Measurements from ENCODE around the gene RFX3.

The RFX3 gene

GRCh38 chr9:3534614-3535404 lies 9.0 kb upstream of the RFX3 start:
- H3K79me1 ChIP-seq (ENCODE audit: low read depth, low read length) = no peaks in the 10 kb centered on the region
- no peak overlapping the region for H2BK5ac ChIP-seq (ENCODE audit: low read length)
- H2BK15ac ChIP-seq (ENCODE audit: low read length) = no peak overlapping the region
- no peak overlapping the region for H2BK120ac ChIP-seq (ENCODE audit: low read depth, low read length)
- H3K36me3 ChIP-seq (replicated peaks in 1 of 2; ENCODE audit: control insufficient read depth in 2 of 2, insufficient read depth in 2 of 2, low read length in 2 of 2) = peaks cover 0 to 16% of the 10 kb centered on the region in 2 donors
- H3K27me3 ChIP-seq (ENCODE audit: control insufficient read depth in 3 of 3, insufficient read depth in 3 of 3, low read depth in 1 of 3, low read length in 3 of 3) = no peaks in the 10 kb centered on the region
- no peak overlapping the region for H3K27ac ChIP-seq (replicated peaks; ENCODE audit: low read length)
- no peaks in the 10 kb centered on the region for H3K4me1 ChIP-seq (ENCODE audit: control insufficient read depth in 2 of 2, insufficient read depth in 1 of 2, low read depth in 1 of 2, low read length in 2 of 2)
- H3K23ac ChIP-seq (ENCODE audit: low read depth, low read length, poor library complexity) = no peak overlapping the region
- H2BK12ac ChIP-seq (ENCODE audit: low read length) = no peak overlapping the region
- no peak overlapping the region for H2AFZ ChIP-seq (ENCODE audit: low read length)
- H4K91ac ChIP-seq (ENCODE audit: low read depth, low read length, poor library complexity) = no peak overlapping the region
- no peak overlapping the region for H3K4me2 ChIP-seq (ENCODE audit: insufficient read depth, low read length, poor library complexity, severe bottlenecking)
- no peak for DNase-seq (ENCODE audit: low spot score)
- no peak overlapping the region for H3K18ac ChIP-seq (ENCODE audit: low read length)
- H3K4me3 ChIP-seq (ENCODE audit: low read length in 2 of 2) = no peak overlapping the region
- no peak overlapping the region for H3K14ac ChIP-seq (ENCODE audit: low read length)
- H2AK5ac ChIP-seq (ENCODE audit: low read depth, low read length) = no peak overlapping the region
- 100% methylated on average over 2 of the region's 6 CpGs; no CpG with 5 or more reads in 1 of the 2 donors for WGBS, 2 donors (ENCODE audit: extremely low coverage in 2 of 2, insufficient read length in 2 of 2, insufficient replicate concordance in 1 of 2)
- H3K4ac ChIP-seq (ENCODE audit: low read length) = no peak overlapping the region
- H4K8ac ChIP-seq (ENCODE audit: low read depth, low read length) = no peak overlapping the region
- no peak overlapping the region for H3K9ac ChIP-seq (ENCODE audit: low read depth, low read length, poor library complexity)
- peaks cover 0 to 7% of the 10 kb centered on the region in 2 donors for H3K9me3 ChIP-seq (replicated peaks in 1 of 2; ENCODE audit: control insufficient read depth in 2 of 2, insufficient read depth in 1 of 2, low read depth in 1 of 2, low read length in 2 of 2)

DNA sequence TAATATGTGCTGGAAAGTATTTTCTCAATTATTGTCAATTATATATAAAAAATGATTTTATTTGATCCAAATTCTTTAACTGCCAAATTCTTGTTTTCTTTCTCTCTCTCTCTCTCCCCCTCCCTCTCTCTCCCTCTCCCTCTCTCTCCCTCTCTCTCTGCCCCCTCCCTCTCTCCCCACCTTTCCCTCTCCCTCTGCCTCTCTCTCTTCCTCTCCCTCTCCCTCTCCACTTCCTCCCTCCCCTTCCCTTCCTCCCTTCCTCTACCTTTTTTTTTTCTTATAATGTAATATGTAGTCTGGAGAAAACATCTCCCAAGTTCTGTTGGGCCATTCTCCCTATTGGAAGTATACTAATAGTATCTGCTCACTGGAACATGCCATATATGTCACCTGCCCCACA lies 6.4 kb upstream of the RFX3 start:
- Histone ChIP-seq H3K27me3 (ENCODE audit: control insufficient read depth in 3 of 3, insufficient read depth in 3 of 3, low read depth in 1 of 3, low read length in 3 of 3) (no peaks in the 10 kb centered on the region), H3K4me3 (ENCODE audit: low read length in 2 of 2) (no peak overlapping the region), H3K14ac (ENCODE audit: low read length) (no peak overlapping the region), H3K18ac (ENCODE audit: low read length) (no peak overlapping the region), H3K9ac (ENCODE audit: low read depth, low read length, poor library complexity) (no peak overlapping the region), H3K9me3 (replicated peaks in 1 of 2; ENCODE audit: control insufficient read depth in 2 of 2, insufficient read depth in 1 of 2, low read depth in 1 of 2, low read length in 2 of 2) (peaks cover 0 to 20% of the 10 kb centered on the region in 2 donors), H3K4ac (ENCODE audit: low read length) (no peak overlapping the region), H2BK120ac (ENCODE audit: low read depth, low read length) (no peak overlapping the region), H4K91ac (ENCODE audit: low read depth, low read length, poor library complexity) (no peak overlapping the region), H3K4me1 (ENCODE audit: control insufficient read depth in 2 of 2, insufficient read depth in 1 of 2, low read depth in 1 of 2, low read length in 2 of 2) (peaks cover 3 to 7% of the 10 kb centered on the region in 2 donors), H2BK15ac (ENCODE audit: low read length) (no peak overlapping the region), H3K27ac (replicated peaks; ENCODE audit: low read length) (no peak overlapping the region), H2AFZ (ENCODE audit: low read length) (no peak overlapping the region), H3K4me2 (ENCODE audit: insufficient read depth, low read length, poor library complexity, severe bottlenecking) (no peak overlapping the region), H3K36me3 (replicated peaks in 1 of 2; ENCODE audit: control insufficient read depth in 2 of 2, insufficient read depth in 2 of 2, low read length in 2 of 2) (peaks cover 0 to 32% of the 10 kb centered on the region in 2 donors), H3K79me1 (ENCODE audit: low read depth, low read length) (peaks cover 2% of the 10 kb centered on the region), H3K23ac (ENCODE audit: low read depth, low read length, poor library complexity) (no peak overlapping the region), H2AK5ac (ENCODE audit: low read depth, low read length) (no peak overlapping the region), H2BK5ac (ENCODE audit: low read length) (no peak overlapping the region), H4K8ac (ENCODE audit: low read depth, low read length) (no peak overlapping the region), H2BK12ac (ENCODE audit: low read length) (no peak overlapping the region)
- DNase-seq (ENCODE audit: low spot score) = no peak

GRCh38 chr9:3528451-3528850 lies 2.6 kb upstream of the RFX3 start:
- Histone ChIP-seq H3K27me3 (ENCODE audit: control insufficient read depth in 3 of 3, insufficient read depth in 3 of 3, low read depth in 1 of 3, low read length in 3 of 3) (no peaks in the 10 kb centered on the region), H3K18ac (ENCODE audit: low read length) (no peak overlapping the region), H3K36me3 (replicated peaks in 1 of 2; ENCODE audit: control insufficient read depth in 2 of 2, insufficient read depth in 2 of 2, low read length in 2 of 2) (peaks cover 0 to 32% of the 10 kb centered on the region in 2 donors), H3K27ac (replicated peaks; ENCODE audit: low read length) (no peak overlapping the region), H3K4me2 (ENCODE audit: insufficient read depth, low read length, poor library complexity, severe bottlenecking) (no peak overlapping the region), H2BK120ac (ENCODE audit: low read depth, low read length) (no peak overlapping the region), H2BK12ac (ENCODE audit: low read length) (no peak overlapping the region), H4K91ac (ENCODE audit: low read depth, low read length, poor library complexity) (no peak overlapping the region), H3K79me1 (ENCODE audit: low read depth, low read length) (peaks cover 9% of the 10 kb centered on the region), H3K4me1 (ENCODE audit: control insufficient read depth in 2 of 2, insufficient read depth in 1 of 2, low read depth in 1 of 2, low read length in 2 of 2) (peaks cover 3 to 7% of the 10 kb centered on the region in 2 donors), H3K4ac (ENCODE audit: low read length) (no peak overlapping the region), H4K8ac (ENCODE audit: low read depth, low read length) (no peak overlapping the region), H3K9ac (ENCODE audit: low read depth, low read length, poor library complexity) (no peak overlapping the region), H3K14ac (ENCODE audit: low read length) (no peak overlapping the region), H3K23ac (ENCODE audit: low read depth, low read length, poor library complexity) (no peak overlapping the region), H2BK5ac (ENCODE audit: low read length) (no peak overlapping the region), H2BK15ac (ENCODE audit: low read length) (no peak overlapping the region), H3K9me3 (replicated peaks in 1 of 2; ENCODE audit: control insufficient read depth in 2 of 2, insufficient read depth in 1 of 2, low read depth in 1 of 2, low read length in 2 of 2) (peaks cover 0 to 20% of the 10 kb centered on the region in 2 donors), H2AK5ac (ENCODE audit: low read depth, low read length) (no peak overlapping the region), H3K4me3 (ENCODE audit: low read length in 2 of 2) (no peak overlapping the region), H2AFZ (ENCODE audit: low read length) (no peak overlapping the region)
- no CpG with 5 or more reads among the region's 7 CpGs for WGBS, 2 donors (ENCODE audit: extremely low coverage in 2 of 2, insufficient read length in 2 of 2, insufficient replicate concordance in 1 of 2)
- DNase-seq (ENCODE audit: low spot score) = no peak

DNA sequence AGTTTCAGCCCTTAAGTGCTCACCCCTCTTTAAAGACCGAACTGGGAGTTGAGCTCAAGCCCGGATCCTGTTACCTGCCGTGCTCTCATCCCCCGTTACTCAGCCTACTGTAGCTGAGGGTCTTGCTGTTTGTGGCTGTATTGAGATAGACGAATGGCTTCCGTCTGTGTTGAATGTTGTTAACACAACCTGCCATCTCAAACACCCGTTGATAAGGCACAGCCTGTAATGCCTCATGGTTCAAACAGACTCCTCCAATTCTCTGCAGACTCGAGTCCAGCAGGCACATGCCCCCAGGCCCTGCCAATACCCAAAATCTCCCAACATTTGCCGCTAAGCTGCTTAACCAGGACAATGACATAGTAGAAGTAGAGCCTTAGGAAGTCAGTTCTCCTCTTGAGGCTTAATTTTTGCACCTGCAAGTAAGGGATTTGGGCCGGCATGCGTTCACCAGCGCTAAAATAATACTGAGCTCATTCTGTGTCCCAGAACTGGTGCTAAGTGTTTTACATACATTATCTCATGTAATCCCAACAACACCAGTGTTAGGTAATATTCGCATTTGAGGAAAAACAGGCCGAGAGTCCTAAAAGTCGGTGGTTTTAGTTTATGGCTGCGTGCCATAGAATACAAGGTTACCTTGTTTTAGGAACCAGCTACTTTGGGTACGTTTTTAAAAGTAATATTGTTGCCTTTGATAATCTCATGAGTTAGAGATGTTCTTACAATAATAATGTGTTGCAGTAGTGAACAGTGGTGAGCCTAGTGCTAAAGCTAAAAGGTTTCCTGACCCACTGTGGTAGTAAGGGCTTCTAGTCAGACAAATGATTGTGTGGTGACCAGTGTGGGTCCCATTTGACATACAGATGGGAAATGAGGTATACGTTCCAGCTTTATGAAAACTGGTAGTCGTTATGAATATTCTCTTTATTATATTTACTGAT lies 1.5 kb upstream of the RFX3 start:
- Histone ChIP-seq H3K4me1 (ENCODE audit: control insufficient read depth in 2 of 2, insufficient read depth in 1 of 2, low read depth in 1 of 2, low read length in 2 of 2) (peaks cover 3 to 10% of the 10 kb centered on the region in 2 donors), H3K4me3 (ENCODE audit: low read length in 2 of 2) (peak overlapping the region; percentile 72 to 98), H2BK15ac (ENCODE audit: low read length) (no peak overlapping the region), H3K9me3 (replicated peaks in 1 of 2; ENCODE audit: control insufficient read depth in 2 of 2, insufficient read depth in 1 of 2, low read depth in 1 of 2, low read length in 2 of 2) (peaks cover 0 to 20% of the 10 kb centered on the region in 2 donors), H3K18ac (ENCODE audit: low read length) (peak overlapping the region; percentile 100), H3K23ac (ENCODE audit: low read depth, low read length, poor library complexity) (peak overlapping the region; percentile 92), H2BK12ac (ENCODE audit: low read length) (no peak overlapping the region), H2BK5ac (ENCODE audit: low read length) (peak overlapping the region; percentile 96), H3K4me2 (ENCODE audit: insufficient read depth, low read length, poor library complexity, severe bottlenecking) (peak overlapping the region; percentile 88), H2AFZ (ENCODE audit: low read length) (peak overlapping the region; percentile 96), H3K14ac (ENCODE audit: low read length) (peak overlapping the region; percentile 48), H2BK120ac (ENCODE audit: low read depth, low read length) (no peak overlapping the region), H2AK5ac (ENCODE audit: low read depth, low read length) (peak overlapping the region; percentile 68), H3K4ac (ENCODE audit: low read length) (peak overlapping the region; percentile 99), H4K91ac (ENCODE audit: low read depth, low read length, poor library complexity) (peak overlapping the region; percentile 82), H3K9ac (ENCODE audit: low read depth, low read length, poor library complexity) (peak overlapping the region; percentile 99), H3K79me1 (ENCODE audit: low read depth, low read length) (peaks cover 9% of the 10 kb centered on the region), H3K27ac (replicated peaks; ENCODE audit: low read length) (peak overlapping the region; percentile 100), H3K27me3 (ENCODE audit: control insufficient read depth in 3 of 3, insufficient read depth in 3 of 3, low read depth in 1 of 3, low read length in 3 of 3) (no peaks in the 10 kb centered on the region), H3K36me3 (replicated peaks in 1 of 2; ENCODE audit: control insufficient read depth in 2 of 2, insufficient read depth in 2 of 2, low read length in 2 of 2) (peaks cover 0 to 30% of the 10 kb centered on the region in 2 donors), H4K8ac (ENCODE audit: low read depth, low read length) (peak overlapping the region; percentile 52)
- no CpG with 5 or more reads among the region's 19 CpGs for WGBS, 2 donors (ENCODE audit: extremely low coverage in 2 of 2, insufficient read length in 2 of 2, insufficient replicate concordance in 1 of 2)
- peak; percentile 41 for DNase-seq (ENCODE audit: low spot score)
